ENCODE data around the gene STPG2.
"Not testable (repeated sequence)": the region's sequence is repeated elsewhere in the genome, so short reads cannot be mapped to it uniquely, and the experiment has no call there.

The STPG2 gene

GRCh38 chr4:97938141-97938540 is 205.1 kb downstream of the STPG2 start:
- no peak for DNase-seq

- no peak for DNase-seq
These were observed 218.8 kb downstream of the STPG2 start for GRCh38 chr4:97924341-97924958.

- DNase-seq: no peak
These were observed 220.2 kb downstream of the STPG2 start for GRCh38 chr4:97923096-97923495.

GRCh38 chr4:97917115-97917514 is 226.2 kb downstream of the STPG2 start:
- DNase-seq: no peak

GRCh38 chr4:97912156-97912555 is 231.1 kb downstream of the STPG2 start:
- DNase-seq: no peak

GRCh38 chr4:97911236-97911906 is 231.9 kb downstream of the STPG2 start:
- no peak for DNase-seq

- DNase-seq: no peak
These were observed 233.3 kb downstream of the STPG2 start for GRCh38 chr4:97910005-97910404.

GRCh38 chr4:97903436-97904189 is 239.7 kb downstream of the STPG2 start:
- DNase-seq: not testable (repeated sequence)

GRCh38 chr4:97900229-97900628 is 243.0 kb downstream of the STPG2 start:
- no peak for DNase-seq

GRCh38 chr4:97892592-97893266 is 250.5 kb downstream of the STPG2 start:
- DNase-seq: no peak

- no peak for DNase-seq
These were observed 263.3 kb downstream of the STPG2 start for GRCh38 chr4:97879942-97880341.

- DNase-seq: no peak
These were observed 275.2 kb downstream of the STPG2 start for GRCh38 chr4:97868097-97868496.

GRCh38 chr4:97867557-97868091 is 275.7 kb downstream of the STPG2 start:
- no peak for DNase-seq

- no peak for DNase-seq
These were observed 276.3 kb downstream of the STPG2 start for GRCh38 chr4:97866821-97867556.

- no peak for DNase-seq
These were observed 292.2 kb downstream of the STPG2 start for GRCh38 chr4:97851115-97851514.

GRCh38 chr4:97845758-97846157 is 297.5 kb downstream of the STPG2 start:
- DNase-seq: no peak

GRCh38 chr4:97841512-97841911 is 301.8 kb downstream of the STPG2 start:
- no peak for DNase-seq

GRCh38 chr4:97836662-97837061 is 306.6 kb downstream of the STPG2 start:
- no peak for DNase-seq

GRCh38 chr4:97828646-97829045 is 314.6 kb downstream of the STPG2 start:
- DNase-seq: no peak

GRCh38 chr4:97819294-97819693 is 324.0 kb downstream of the STPG2 start:
- no peak for DNase-seq

GRCh38 chr4:97812768-97813167 is 330.5 kb downstream of the STPG2 start:
- DNase-seq: no peak

GRCh38 chr4:97786306-97786920 is 356.9 kb downstream of the STPG2 start:
- no peak for DNase-seq

Measured in activated effector memory CD4-positive, alpha-beta T cell treated with Interleukin-2 at 50 U/mL for 16 hours (primary cell).